HEK293T (cell line): Measurements from ENCODE around the gene BPIFB3.

Source experiments
- FOXM1 ChIP-seq: fragments of 450-650 bp; IDR thresholded peaks from 2 replicates; pipeline ENCODE4 v1.6.1; 2017; ENCODE audit warnings: mild to moderate bottlenecking, borderline replicate concordance
- L3MBTL2 ChIP-seq: fragments of 450-650 bp; conservative IDR thresholded peaks from 2 replicates; pipeline ENCODE4 v1.6.1; 2016; ENCODE audit warnings: mild to moderate bottlenecking

GRCh38 chr20:33026072-33026778, 27.5 kb upstream of the BPIFB3 start:
- TF ChIP-seq L3MBTL2 (no peak), FOXM1 (no peak)
